Suppressor macrophage treated with lipopolysaccharide for 1 hour (primary cell): ENCODE results near the gene GNMT.
"Not testable (repeated sequence)": the region's sequence is repeated elsewhere in the genome, so short reads cannot be mapped to it uniquely, and the experiment has no call there.

Experiments
- DNase-seq, 3 donors: peaks; one replicate each; pipeline ENCODE4 v3.0.0-alpha.2; 2020 to 2022

The GNMT gene

DNA sequence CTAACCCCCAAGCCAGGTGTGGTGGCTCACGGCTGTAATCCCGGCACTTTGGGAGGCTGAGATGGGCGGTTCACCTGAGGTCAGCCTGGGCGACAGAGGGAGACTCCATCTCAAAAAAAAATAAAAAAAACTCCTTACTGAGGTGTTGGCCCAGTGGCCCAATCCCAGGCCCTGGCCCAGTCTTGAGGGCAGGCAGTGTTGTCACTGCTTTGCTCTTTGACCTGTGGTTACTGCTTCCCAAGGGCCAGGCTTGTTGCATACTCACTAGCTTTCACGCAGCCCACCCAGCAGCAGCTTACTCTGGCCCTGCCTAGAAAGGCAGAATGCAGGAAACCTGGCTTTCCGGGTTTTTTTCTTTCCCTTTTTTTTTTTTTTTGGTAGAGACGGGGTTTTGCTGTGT, 18.1 kb upstream of the GNMT start:
- no peak for DNase-seq

GRCh38 chr6:42947950-42948349, 12.6 kb upstream of the GNMT start:
- no peak for DNase-seq

- DNase-seq, result no peak
These were observed 8.2 kb upstream of the GNMT start for GRCh38 chr6:42952389-42952788.

DNA sequence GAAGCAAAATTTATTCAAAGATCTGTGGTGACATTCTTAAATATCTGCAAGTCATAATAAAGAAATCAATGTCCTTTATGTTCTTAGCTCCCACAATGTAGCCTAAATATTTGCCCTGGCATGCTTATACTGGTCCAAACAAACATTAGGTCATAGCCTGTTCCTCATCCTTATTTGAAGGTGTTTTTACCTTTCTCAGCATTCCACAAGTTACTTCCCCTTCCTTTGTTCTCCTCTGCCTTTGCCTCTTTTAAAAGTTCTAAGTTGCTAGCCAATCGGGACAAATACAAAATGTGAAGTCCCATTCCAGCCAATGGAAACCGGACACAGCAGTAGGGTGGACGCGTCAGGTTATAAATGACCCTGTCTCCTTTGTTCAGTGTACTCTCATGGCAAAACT, 6.1 kb upstream of the GNMT start:
- not testable (repeated sequence) for DNase-seq

GRCh38 chr6:42958125-42958524, 2.4 kb upstream of the GNMT start:
- no peak for DNase-seq

- no peak for DNase-seq
These were observed 674 bp upstream of the GNMT start for GRCh38 chr6:42959917-42960242.

DNA sequence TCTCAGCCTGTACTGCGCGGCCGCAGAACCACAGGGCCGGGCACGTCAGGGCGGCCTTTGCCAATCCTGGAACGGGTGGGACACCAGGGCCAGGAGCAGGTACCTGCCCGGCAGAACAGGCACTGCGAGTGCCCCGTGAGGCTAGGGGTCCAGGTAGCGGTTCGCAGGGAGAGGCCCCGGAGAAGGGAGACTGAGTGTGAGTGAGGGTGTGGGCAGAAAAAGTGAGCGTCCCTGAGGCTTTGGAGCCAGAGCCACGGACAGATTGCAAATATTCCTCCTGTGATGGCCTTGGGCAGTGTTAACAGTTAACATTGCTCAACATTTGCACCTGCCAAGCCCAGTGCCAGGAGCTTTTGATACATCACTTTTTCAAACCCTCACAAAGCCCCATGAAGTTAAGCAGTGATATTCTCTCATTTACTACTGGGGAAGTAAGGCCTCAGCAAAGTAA, 491 bp downstream of the GNMT start:
- DNase-seq, result no peak

- DNase-seq, result no peak
These were observed 1.5 kb downstream of the GNMT start for GRCh38 chr6:42962096-42962495.

DNA sequence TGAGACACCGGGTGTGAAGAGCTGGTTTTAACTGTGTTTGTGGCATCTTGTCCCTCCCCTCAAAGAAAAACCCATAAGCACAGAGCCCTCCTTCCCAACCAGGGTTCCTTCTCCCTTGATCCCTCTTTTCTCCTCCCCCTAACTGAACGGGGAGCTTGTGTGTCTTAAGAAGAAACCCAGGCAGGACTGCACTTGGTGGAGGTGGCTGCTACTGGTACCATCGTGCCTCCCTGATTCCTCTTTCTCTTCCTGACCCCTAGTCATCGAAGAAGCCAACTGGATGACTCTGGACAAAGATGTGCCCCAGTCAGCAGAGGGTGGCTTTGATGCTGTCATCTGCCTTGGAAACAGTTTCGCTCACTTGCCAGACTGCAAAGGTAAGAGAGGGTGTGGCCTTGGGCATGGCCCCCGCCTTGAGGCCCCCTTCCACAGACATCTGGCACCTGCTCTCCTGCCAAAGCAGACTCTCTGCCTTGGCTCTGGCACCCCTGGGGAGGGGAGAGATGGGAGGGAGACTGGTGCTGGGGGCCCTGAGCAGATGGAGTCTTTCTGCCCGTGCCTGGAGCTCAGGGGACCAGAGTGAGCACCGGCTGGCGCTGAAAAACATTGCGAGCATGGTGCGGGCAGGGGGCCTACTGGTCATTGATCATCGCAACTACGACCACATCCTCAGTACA, 2.1 kb downstream of the GNMT start:
- DNase-seq, result no peak

DNA sequence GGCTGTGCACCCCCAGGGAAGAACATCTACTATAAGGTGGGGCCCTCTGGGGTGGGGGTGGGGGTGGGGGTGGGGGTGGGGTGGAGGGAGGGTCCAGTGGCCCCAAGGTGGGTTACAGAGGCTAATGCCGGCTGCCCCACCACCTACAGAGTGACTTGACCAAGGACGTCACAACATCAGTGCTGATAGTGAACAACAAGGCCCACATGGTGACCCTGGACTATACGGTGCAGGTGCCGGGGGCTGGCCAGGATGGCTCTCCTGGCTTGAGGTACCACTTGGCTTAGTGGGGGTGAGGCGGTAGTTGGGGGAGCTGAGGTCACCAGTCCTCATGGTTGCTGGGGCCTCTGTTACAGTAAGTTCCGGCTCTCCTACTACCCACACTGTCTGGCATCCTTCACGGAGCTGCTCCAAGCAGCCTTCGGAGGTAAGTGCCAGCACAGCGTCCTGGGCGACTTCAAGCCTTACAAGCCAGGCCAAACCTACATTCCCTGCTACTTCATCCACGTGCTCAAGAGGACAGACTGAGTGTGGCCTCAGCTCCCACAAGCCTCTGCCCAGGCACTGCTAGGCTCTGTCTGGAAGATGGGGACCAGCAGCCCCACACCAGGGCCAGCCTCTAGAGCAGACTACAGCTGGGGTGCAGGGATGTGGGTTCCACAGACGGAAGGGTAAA, 2.8 kb downstream of the GNMT start:
- no peak for DNase-seq

GRCh38 chr6:42963855-42964605, 3.5 kb downstream of the GNMT start:
- DNase-seq, result peak; percentile 50 to 66 (median 54)

- DNase-seq, result peak; percentile 24 to 47 (median 32)
These were observed 6.0 kb downstream of the GNMT start for GRCh38 chr6:42966571-42966970.

DNA sequence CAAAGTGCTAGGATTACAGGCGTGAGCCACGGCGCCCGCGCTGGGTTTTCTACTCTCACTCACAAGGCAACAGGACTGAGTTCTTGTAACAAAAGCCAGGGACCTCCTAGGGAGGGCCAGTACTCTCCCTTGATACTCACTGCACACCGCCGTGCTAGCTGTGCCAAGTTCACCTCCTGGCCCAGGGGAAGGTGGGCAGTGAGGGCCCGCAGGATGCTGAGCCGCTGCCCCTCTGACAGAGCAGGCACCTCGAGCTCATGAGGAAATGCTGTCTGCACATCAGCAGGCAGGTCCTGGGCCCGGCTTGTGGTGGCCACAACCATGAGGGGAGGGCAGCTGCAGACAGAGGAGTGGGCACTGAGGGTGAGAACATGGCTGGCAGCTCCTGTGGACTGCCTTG, 6.7 kb downstream of the GNMT start:
- no peak for DNase-seq

GRCh38 chr6:42968126-42968701, 7.7 kb downstream of the GNMT start:
- DNase-seq, result no peak

DNA sequence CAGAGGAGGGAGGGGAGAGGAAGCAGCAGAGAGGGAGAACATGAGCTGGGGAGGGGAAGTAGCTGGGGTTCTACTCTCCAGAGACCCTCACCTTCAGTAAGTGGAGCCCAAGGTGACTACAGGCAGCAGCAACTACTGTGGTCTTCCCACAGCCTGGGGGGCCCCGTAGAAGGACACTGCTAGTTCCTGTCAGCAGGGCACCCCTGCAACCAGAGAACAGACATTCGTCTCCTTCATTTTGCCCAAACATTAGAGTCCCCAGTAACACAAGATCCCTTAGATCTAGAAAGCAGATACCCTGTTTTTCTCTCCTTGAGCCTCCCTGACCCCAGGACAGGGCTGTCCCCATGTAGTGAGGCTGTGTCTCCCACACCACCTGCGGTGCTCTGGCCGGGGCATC, 8.2 kb downstream of the GNMT start:
- no peak for DNase-seq

GRCh38 chr6:42969431-42969830, 8.9 kb downstream of the GNMT start:
- peak in 1 of 3 donors; percentile 22 for DNase-seq

DNA sequence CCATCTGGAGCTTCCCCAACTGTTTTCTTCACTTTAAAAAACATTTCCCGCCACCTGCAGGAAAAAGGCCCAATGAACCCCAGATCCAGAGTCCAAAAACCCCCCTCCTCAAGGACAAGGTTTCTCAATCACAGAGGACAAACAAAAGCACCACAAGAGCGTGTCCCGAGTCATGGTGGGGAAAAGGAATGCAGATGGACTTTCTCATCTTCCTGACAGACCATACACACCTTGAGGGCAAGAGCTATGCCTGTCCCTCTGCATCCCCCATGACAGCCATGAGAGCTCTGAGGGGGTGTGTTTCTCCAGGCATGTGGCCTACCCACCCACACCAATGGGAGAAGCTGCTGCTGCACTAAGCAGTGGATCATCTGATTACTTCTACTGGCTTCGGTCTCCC, 9.4 kb downstream of the GNMT start:
- DNase-seq, result no peak

DNA sequence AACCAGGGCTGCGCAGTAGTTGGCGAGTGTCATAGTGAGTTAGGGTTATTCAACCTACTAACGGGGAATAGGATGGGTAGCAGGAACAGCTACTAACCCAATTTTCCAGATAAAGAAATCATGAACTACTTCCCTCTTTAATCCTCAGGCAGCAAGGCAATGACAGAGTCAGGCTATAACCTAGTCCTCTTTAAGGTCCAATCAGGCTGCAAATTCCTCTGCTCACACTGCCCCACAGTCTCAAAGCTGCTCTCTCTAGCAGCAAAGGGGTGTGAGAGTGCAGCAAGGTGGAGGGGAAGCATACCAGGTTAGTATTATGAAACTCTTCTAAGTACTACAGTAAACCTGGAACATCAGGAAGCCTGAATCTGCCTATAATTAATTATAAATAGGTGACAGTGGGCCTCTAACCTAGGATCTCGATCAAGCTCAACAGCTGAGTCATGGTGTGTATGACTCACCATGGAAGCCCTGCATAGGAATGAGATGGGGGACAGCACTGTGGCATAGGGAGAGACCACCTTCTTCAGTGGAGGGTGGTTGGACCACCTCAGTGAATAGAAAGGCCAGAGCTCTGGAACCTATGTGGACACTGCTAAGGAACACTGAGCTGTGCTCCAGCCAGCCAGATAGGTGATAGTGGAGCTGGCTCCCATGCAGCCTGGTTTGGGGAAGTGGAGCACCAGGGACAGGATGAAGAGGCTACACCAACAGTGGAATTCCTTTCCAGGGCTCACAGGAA, 10.5 kb downstream of the GNMT start:
- DNase-seq, result peak; percentile 31 to 42 (median 34)

DNA sequence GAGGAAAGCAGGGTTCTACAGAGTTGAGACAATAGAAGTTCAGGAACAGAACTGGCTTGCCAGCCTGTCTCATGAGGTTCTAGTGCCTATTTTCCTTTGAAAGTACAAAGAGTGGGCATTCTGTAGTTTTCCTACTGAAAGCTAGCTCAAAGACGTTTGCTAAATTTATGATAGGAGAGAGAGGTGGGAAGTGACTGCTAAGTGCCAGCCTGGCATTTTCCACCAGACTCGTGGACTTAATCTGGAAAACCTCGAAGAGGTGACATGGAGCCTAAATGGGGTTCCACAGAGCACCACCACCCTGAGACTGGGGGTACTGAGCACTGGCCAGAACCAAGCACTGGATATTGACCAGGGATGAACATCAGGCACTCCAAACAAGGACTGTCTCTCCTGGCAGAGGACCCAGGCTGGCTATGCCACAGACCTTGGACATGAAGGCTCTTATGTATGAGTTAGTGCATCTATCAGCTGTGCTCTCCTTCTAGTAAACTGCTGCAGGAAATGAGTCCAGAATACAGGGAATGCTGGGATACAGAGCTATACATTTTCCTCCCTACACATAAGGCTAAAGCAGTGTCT, 11.3 kb downstream of the GNMT start:
- no peak for DNase-seq

- peak; percentile 53 to 69 (median 55) for DNase-seq
These were observed 13.4 kb downstream of the GNMT start for GRCh38 chr6:42973926-42974325.

- no peak for DNase-seq
These were observed 14.5 kb downstream of the GNMT start for GRCh38 chr6:42974919-42975505.

DNA sequence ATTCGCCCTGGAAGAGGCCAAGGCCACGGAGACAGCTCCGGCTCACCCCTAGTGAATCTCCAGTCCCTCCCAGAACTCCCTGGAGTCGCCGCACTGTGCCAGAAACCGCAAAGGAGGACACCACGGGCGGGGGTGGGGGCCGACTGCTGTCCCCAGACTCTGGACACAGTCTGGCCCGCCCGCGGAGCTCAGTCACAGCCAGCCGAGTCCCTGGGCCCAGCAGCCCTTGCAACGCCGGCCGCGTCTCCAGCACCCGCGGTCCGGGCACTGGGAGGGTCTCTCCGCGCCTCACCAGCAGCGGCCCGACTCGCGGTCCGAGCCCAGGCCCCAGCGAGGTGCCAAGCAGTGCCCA, 17.9 kb downstream of the GNMT start:
- DNase-seq, result peak; percentile 35 to 58 (median 42)
